Measurements from ENCODE around the gene PAGE1.

Gene PAGE1

DNA sequence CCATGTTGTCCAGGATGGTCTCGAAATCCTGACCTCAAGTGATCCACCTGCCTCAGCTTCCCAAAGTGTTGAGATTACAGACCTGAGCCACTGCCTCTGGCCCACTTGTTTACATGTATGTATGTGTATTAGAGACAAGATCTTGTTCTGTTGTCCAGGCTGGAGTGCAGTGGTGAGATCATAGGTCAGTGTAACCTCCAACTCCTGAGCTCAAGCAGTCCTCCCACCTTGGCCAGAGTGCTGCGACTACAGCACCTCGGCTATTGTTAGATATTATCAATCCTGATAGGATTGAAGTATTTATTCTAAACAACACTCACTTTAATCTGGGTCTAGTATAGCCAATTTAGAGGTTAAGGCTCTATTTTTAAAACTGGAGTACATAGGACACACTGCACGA, 36.0 kb downstream of the PAGE1 start:
- Histone ChIP-seq H3K4me1 (ENCODE audit: control insufficient read depth in 1 of 2, insufficient read depth in 1 of 2, low read depth in 1 of 2, low read length in 1 of 2) (no peaks in the 10 kb centered on the region), H3K9me3 (no peaks in the 10 kb centered on the region), H3K4me3 (ENCODE audit: low read depth in 1 of 2, low read length in 1 of 2) (no peak overlapping the region), H3K27me3 (no peaks in the 10 kb centered on the region), H3K27ac (no peak overlapping the region), H3K36me3 (no peaks in the 10 kb centered on the region)
- TF ChIP-seq, protein P1, sequence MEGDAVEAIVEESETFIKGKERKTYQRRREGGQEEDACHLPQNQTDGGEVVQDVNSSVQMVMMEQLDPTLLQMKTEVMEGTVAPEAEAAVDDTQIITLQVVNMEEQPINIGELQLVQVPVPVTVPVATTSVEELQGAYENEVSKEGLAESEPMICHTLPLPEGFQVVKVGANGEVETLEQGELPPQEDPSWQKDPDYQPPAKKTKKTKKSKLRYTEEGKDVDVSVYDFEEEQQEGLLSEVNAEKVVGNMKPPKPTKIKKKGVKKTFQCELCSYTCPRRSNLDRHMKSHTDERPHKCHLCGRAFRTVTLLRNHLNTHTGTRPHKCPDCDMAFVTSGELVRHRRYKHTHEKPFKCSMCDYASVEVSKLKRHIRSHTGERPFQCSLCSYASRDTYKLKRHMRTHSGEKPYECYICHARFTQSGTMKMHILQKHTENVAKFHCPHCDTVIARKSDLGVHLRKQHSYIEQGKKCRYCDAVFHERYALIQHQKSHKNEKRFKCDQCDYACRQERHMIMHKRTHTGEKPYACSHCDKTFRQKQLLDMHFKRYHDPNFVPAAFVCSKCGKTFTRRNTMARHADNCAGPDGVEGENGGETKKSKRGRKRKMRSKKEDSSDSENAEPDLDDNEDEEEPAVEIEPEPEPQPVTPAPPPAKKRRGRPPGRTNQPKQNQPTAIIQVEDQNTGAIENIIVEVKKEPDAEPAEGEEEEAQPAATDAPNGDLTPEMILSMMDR (IDR thresholded peaks at IDR 0.05): no peak

DNA sequence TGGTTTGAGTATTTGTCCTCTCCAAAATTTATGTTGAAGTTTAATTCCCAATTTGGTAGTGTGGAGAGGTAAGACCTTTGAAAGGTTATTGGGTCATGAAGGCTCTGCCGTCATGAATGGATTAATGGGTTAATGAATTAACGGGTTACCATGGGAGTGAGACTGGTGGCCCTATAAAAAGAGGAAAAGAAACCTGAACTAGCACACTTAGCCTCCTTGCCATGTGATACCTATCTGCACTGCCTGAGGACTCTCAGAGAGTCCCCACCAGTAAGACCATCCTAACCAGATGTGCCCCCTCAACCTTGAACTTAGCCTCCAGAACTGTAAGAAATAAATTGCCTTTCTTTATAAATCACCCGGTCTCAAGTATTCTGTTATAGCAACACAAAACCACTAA, 39.3 kb downstream of the PAGE1 start:
- H3K27me3 ChIP-seq: no peaks in the 10 kb centered on the region
- TF ChIP-seq, protein P1 (IDR thresholded peaks at IDR 0.05): no peak

DNA sequence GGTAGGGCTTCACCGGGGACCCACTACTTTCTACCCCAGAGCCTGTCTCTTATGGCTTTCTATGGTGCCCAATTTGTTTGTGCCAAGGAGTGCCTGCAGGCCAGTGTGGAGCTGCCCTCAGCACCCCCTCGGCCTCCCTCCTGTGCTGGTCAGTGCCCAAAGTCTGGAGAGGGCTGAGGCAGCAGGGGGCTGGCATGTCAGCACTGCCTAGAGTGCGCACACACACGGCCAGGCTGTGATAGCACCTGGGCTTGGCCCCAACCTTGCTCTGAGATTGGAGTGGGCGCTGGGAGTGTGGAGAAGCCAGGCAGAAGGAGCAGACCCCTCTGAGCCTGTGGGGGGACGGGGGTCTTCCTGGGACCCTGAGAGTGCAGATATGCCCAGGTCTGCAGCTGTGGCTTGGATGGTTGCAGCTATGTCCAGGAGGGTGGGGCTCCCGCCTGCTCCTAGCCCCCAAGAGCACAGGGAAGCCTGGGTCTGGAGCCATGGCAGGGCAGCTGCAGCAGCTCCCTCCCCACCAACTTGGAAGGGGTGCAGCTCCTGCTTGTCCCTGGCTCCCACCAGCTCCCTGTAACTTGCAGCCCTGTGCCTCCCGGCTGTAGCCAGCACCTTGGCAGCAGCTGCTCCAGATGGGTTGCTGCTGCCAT, 50.7 kb downstream of the PAGE1 start:
- Histone ChIP-seq H3K9me3 (no peaks in the 10 kb centered on the region), H3K27me3 (no peaks in the 10 kb centered on the region), H3K27ac (no peak overlapping the region), H3K4me1 (ENCODE audit: control insufficient read depth in 1 of 2, insufficient read depth in 1 of 2, low read depth in 1 of 2, low read length in 1 of 2) (no peaks in the 10 kb centered on the region), H3K4me3 (ENCODE audit: low read depth in 1 of 2, low read length in 1 of 2) (no peak overlapping the region), H3K36me3 (no peaks in the 10 kb centered on the region)
- TF ChIP-seq, protein P1 (IDR thresholded peaks at IDR 0.05): no peak

More for the DNA sequence above, 39.3 kb downstream of the PAGE1 start:
- no peak overlapping the region for H3K27ac ChIP-seq
- no peaks in the 10 kb centered on the region for H3K4me1 ChIP-seq (ENCODE audit: control insufficient read depth in 1 of 2, insufficient read depth in 1 of 2, low read depth in 1 of 2, low read length in 1 of 2)
- H3K36me3 ChIP-seq: no peaks in the 10 kb centered on the region
- H3K9me3 ChIP-seq: no peaks in the 10 kb centered on the region
- H3K4me3 ChIP-seq (ENCODE audit: low read depth in 1 of 2, low read length in 1 of 2): no peak overlapping the region
